GM12874 (cell line): Measurements from ENCODE around the gene FCN3.

Experiments used
- TF ChIP-seq, protein P1 (sequence below): IDR thresholded peaks from 2 replicates; pipeline ENCODE4 v1.5.1; 2011; ENCODE audit warnings: low read depth, mild to moderate bottlenecking, control low read depth, low read length, moderate library complexity; ENCODE audit not compliant: insufficient read depth

The FCN3 gene

DNA sequence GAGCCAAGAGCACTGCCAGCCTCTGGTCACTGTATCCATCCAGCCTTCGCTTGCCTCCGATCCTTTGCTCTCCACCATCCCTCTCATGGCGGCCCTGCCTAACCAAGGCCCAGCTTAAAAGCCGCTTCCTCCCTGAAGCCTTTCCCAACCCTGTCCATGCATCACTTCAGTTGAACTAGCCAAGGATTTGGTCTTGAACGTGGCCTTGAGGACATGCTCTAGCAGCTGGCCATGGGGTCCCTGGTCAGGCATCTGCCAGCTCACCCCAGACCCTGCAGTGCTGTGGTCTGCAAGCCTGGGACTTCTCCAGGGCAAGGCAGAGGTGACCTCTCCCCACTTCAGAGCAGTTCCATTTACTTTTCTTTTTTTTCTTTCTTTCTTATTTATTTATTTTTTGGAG, 37.9 kb downstream of the FCN3 start:
- TF ChIP-seq, protein P1, sequence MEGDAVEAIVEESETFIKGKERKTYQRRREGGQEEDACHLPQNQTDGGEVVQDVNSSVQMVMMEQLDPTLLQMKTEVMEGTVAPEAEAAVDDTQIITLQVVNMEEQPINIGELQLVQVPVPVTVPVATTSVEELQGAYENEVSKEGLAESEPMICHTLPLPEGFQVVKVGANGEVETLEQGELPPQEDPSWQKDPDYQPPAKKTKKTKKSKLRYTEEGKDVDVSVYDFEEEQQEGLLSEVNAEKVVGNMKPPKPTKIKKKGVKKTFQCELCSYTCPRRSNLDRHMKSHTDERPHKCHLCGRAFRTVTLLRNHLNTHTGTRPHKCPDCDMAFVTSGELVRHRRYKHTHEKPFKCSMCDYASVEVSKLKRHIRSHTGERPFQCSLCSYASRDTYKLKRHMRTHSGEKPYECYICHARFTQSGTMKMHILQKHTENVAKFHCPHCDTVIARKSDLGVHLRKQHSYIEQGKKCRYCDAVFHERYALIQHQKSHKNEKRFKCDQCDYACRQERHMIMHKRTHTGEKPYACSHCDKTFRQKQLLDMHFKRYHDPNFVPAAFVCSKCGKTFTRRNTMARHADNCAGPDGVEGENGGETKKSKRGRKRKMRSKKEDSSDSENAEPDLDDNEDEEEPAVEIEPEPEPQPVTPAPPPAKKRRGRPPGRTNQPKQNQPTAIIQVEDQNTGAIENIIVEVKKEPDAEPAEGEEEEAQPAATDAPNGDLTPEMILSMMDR = no peak

DNA sequence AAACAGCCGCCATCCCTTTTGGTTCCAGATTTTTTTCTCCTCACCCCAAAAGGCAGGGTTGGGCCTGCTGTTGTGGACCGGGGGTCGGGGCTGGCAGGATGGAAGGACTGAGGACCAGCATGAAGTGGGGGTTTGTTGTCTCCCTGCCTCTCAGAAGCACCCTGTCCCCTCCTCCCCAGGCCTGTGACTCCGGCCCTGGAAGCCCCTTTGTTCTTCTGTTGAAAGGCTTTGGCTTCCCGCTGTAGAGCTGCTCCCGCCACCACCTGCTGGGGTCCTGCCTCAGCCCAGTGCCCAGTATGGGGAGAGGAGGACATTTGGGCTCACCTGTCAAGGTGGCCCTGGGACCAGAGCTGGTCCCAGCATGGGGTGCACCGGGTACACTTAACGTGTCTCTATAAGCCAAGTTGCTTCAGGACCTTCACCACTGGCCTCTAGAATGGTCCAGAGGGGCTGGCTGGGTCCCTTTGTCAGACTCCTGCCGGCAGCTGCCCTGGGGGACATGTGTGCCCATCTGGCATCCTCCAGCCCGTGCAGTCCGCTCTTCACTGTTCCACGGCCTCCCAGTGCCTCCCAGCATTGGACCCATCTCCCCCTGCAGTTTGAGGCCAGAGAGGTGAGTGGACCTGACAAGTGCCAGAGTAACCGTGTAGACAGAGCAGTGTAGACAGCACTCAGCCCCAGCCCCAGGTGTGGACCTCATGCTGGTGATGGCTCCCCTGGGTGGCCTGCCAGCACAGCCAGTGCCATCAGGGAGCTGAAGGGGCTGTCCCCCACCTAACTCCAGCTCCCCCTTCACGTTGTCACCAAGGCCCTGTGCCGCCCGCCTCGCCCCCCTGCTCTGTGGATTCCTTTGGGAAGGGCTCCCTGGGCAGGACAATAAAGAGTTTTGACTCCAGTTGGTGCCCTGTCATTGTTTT, 38.9 kb downstream of the FCN3 start:
- TF ChIP-seq, protein P1 = no peak

DNA sequence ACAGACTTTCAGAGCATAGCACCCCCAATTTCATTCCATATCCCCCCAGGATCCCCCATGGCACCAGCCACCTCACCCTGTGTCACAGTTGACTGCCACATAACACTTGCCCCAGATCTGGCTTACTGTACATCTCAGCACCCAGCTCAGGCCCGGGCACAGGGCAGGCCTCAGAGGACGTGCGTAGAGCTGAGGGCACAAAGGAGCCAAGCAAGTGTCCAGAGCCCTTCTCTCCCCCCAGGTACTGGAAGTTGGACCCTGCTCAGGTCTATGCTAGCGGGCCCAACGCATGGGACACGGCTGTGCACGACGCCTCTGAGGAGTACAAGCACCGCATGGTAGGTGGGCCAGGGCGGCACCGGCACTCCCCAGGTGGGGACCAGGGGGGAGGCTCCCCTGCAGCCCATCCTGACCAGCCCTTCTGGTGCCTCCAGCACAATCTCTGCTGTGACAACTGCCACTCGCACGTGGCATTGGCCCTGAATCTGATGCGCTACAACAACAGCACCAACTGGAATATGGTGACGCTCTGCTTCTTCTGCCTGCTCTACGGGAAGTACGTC, 40.8 kb downstream of the FCN3 start:
- TF ChIP-seq, protein P1 = no peak

DNA sequence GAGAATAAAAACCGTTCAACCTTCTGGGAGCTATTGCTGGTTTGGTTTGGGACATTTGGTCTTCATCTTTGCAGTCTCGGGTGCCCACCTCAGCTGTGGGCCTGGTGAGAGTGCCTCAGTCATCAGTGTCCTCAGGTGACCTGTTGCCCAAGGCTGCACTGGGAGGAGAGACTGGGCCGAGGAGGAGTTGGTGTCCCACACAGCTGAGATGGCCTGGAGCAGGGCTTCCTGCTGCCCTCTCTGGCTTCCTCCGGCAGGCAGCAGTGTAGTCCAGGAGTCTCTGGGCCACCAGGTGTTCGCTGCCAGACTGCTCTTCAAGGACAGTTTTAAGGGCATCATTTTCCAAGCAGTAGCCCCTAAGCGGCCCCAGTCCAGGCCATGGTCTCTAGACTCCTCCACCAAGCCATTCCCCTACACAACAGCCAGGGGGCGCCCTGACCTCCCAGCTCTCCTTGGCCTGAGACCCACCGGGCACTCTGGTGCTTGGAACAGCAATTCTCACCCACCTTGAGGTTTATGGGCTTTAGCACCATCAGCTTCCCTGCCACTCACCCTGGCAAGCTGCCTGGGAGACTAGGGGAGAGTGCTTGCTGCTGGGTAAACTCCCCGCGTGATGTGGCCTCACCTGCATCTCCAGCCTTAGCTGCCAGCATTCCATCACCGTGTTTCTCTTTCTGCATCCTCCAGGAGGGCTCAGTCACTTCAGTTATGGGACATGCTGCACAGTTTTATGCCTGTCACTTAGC, 41.9 kb downstream of the FCN3 start:
- TF ChIP-seq, protein P1 = peak; percentile 96

DNA sequence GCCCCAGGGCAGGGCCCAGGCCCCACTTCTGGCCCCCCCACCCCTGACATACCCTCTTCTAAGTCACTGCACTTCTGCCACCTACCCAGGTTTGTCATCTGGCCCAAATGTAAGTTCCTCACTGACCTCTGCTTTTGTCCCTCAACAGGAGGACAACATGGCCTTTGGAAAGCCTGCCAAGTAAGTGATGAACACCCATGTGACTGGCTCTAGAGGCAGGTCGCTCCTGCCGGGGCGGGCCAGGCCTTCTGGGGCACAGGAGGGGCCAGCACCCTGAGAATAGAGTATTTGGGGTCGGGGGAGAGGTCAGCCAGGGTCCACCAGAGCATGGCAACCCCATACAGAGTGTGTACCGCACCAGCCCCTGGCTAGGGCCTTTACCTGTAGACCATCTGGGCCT, 42.7 kb downstream of the FCN3 start:
- TF ChIP-seq, protein P1 = no peak

DNA sequence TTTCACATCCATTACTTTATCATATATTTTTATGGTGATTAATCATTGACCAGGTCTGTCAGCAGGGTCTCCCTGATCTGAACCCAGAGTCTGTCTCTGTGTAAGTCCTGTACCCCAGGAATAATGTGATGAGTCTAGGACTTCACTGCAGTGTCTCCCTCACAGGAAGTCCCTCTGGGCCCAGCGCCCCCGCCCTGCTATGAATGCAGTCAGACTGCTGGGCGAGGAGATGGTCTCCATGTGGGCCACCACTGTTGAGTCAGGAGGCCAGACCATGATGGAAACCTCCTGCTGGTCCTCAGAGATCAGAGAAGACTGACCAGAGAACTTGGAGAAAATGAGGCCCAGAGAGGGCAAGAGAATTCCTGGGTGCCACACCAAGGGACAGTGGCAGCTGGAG, 43.2 kb downstream of the FCN3 start:
- TF ChIP-seq, protein P1 = no peak

DNA sequence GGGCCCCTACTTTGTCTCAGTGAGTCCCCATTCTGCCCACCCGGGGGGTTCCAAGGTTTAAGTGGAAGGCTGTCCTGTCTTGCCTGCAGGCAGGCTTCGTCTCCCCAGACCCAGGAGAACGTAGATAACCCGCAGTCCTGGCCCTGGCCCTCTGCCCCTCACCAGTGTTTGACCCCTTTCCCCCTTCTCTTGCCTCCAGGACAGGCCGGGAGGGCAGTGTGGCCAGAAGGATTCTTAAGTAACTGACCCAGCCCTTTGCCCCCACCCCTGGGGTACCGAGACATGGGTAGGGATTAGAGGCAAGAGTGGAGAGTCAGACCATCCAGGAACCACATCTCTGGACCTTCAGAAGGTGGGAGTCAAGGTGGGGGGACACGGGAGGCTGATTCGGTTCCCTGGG, 43.8 kb downstream of the FCN3 start:
- TF ChIP-seq, protein P1 = no peak
